HCT116 (cell line): Measurements from ENCODE around the gene EFNB2. TPM values are rescaled to one million over a fixed set of nuclear protein-coding genes. Genes with fewer than 3 reads are reported as not detected.

Source experiments
- ATAC-seq: fragments of 200-7000 bp; cut with Tn5 transposase; 2 replicates; pipeline ENCODE4 v1.9.1; 2020; ENCODE audit warnings: mild to moderate bottlenecking, moderate library complexity
- BruUV-seq: library from RNA; stranded (reverse); fragments of 400-500 nt; replicated peaks from 2 replicates; lab custom pipeline; 2021; lab: Mats Ljungman, UMichigan
- CTCF ChIA-PET: fragments of 300-600 bp; sonication (Branson Sonifier 250); formaldehyde crosslinking; loops from one replicate; lab custom pipeline; 2021; ENCODE audit warnings: antibody characterized with exemption; lab: Charles Lee
- POLR2A ChIA-PET: fragments of 300-600, 350-600 bp; sonication (Branson Sonifier 250); formaldehyde crosslinking; loops from one replicate; lab custom pipeline; 2021; ENCODE audit warnings: antibody characterized with exemption; lab: Charles Lee
- RAD21 ChIA-PET, 2 experiments: fragments of 300-600 bp; sonication (Branson Sonifier 250); formaldehyde crosslinking; loops; one replicate each; lab custom pipeline; 2023; ENCODE audit warnings: low total read pairs in 2 of 2; ENCODE audit not compliant: uncharacterized antibody in 2 of 2, unreplicated experiment in 2 of 2, low non-redundant PET in 1 of 2; lab: Charles Lee
- DNase-seq: peaks from one replicate; pipeline ENCODE4 v3.0.0-alpha.2; 2010; ENCODE audit warnings: low read depth, low spot score
- H2AFZ ChIP-seq: fragments of 200-600 bp; shearing (Covaris generic), sonication (generic); 2 replicates; pipeline ENCODE4 v1.6.1; 2017; ENCODE audit warnings: low read depth, mixed run types, mixed read lengths, antibody characterized with exemption, low read length; ENCODE audit not compliant: poor library complexity, severe bottlenecking
- H3K27ac ChIP-seq: 2 replicates; pipeline ENCODE4 v1.5.1; 2012; ENCODE audit warnings: low read depth, low read length
- H3K27me3 ChIP-seq: fragments of 200-600 bp; sonication (generic); 2 replicates; pipeline ENCODE4 v1.6.1; 2016; ENCODE audit warnings: mixed run types, low read length, mixed read lengths; ENCODE audit not compliant: insufficient read depth
- H3K36me3 ChIP-seq, 2 experiments: fragments of 200-500 bp in 1 of 2; fragments of 200-600 bp in 1 of 2; sonication (Bioruptor generic) in 1 of 2; sonication (generic) in 1 of 2; 2 replicates each; pipeline versions ENCODE4 v1.5.1 to v1.6.1; 2014 to 2016; ENCODE audit warnings: low read length in 2 of 2, inconsistent platforms in 1 of 2, mixed read lengths in 1 of 2, mixed run types in 1 of 2; ENCODE audit not compliant: insufficient read depth in 2 of 2, control insufficient read depth in 1 of 2
- H3K4me1 ChIP-seq, 2 experiments: fragments of 200-600 bp in 1 of 2; sonication (generic) in 1 of 2; 2 replicates each; pipeline versions ENCODE4 v1.5.1 to v1.6.1; 2012 to 2017; ENCODE audit warnings: low read length in 2 of 2, inconsistent platforms in 1 of 2, mild to moderate bottlenecking in 1 of 2, mixed read lengths in 1 of 2, mixed run types in 1 of 2, moderate library complexity in 1 of 2; ENCODE audit not compliant: insufficient read depth in 2 of 2, control insufficient read depth in 1 of 2
- H3K4me2 ChIP-seq: fragments of 200-600 bp; sonication (generic); 2 replicates; pipeline ENCODE4 v1.6.1; 2017; ENCODE audit warnings: mixed run types, low read length, mixed read lengths
- H3K4me3 ChIP-seq, 2 experiments: fragments of 200-600 bp in 1 of 2; sonication (generic) in 1 of 2; replicated peaks in 1 of 2; 2 replicates each; pipeline ENCODE4 v1.5.1; 2011 to 2016; ENCODE audit warnings: low read length in 2 of 2, control low read depth in 1 of 2, low read depth in 1 of 2, mild to moderate bottlenecking in 1 of 2, mixed read lengths in 1 of 2, mixed run types in 1 of 2
- H3K79me2 ChIP-seq: fragments of 200-600 bp; sonication (generic); 2 replicates; pipeline ENCODE4 v1.6.1; 2017; ENCODE audit warnings: mild to moderate bottlenecking, mixed run types, low read length, moderate library complexity, mixed read lengths; ENCODE audit not compliant: insufficient read depth
- H3K9ac ChIP-seq: fragments of 200-600 bp; sonication (generic); 2 replicates; pipeline ENCODE4 v1.6.1; 2016; ENCODE audit warnings: low read length, mixed read lengths
- H3K9me2 ChIP-seq: fragments of 200-600 bp; sonication (generic), shearing (Covaris generic); 2 replicates; pipeline ENCODE4 v1.6.1; 2017; ENCODE audit warnings: mixed run types, mild to moderate bottlenecking, moderate library complexity; ENCODE audit not compliant: insufficient read depth
- H3K9me3 ChIP-seq, 2 experiments: fragments of 200-500 bp in 1 of 2; fragments of 200-600 bp in 1 of 2; sonication (Bioruptor generic) in 1 of 2; sonication (generic) in 1 of 2; 2 replicates each; pipeline ENCODE4 v1.6.1; 2014 to 2017; ENCODE audit warnings: low read length in 2 of 2, mixed read lengths in 2 of 2, inconsistent platforms in 1 of 2, low read depth in 1 of 2, mild to moderate bottlenecking in 1 of 2, mixed run types in 1 of 2, moderate library complexity in 1 of 2; ENCODE audit not compliant: control insufficient read depth in 1 of 2, insufficient read depth in 1 of 2
- H4K20me1 ChIP-seq: fragments of 200-600 bp; sonication (generic), shearing (Covaris generic); 2 replicates; pipeline ENCODE4 v1.6.1; 2017; ENCODE audit warnings: mixed run types, mild to moderate bottlenecking, moderate library complexity; ENCODE audit not compliant: insufficient read depth
- ATF3 ChIP-seq: IDR thresholded peaks from 2 replicates; pipeline ENCODE4 v1.6.1; 2012
- CBX3 ChIP-seq: IDR thresholded peaks from 2 replicates; pipeline ENCODE4 v1.6.1; 2012; ENCODE audit warnings: low read depth
- CEBPB ChIP-seq: IDR thresholded peaks from 2 replicates; pipeline ENCODE4 v1.6.1; 2012; ENCODE audit warnings: low read depth
- EGR1 ChIP-seq: IDR thresholded peaks from 2 replicates; pipeline ENCODE4 v1.6.1; 2012; ENCODE audit warnings: low read depth
- ELF1 ChIP-seq: IDR thresholded peaks from 2 replicates; pipeline ENCODE4 v1.6.1; 2012; ENCODE audit warnings: low read depth, borderline replicate concordance
- EZH2 ChIP-seq: fragments of 200-600 bp; sonication (generic); IDR thresholded peaks from 2 replicates; pipeline ENCODE4 v1.6.1; 2017; ENCODE audit warnings: antibody characterized with exemption, mixed run types
- EZH2phosphoT487 ChIP-seq: fragments of 200-600 bp; IDR thresholded peaks from 2 replicates; pipeline ENCODE4 v1.6.1; 2018; ENCODE audit warnings: antibody characterized with exemption, borderline replicate concordance
- FOSL1 ChIP-seq: IDR thresholded peaks from 2 replicates; pipeline ENCODE4 v1.6.1; 2012; ENCODE audit warnings: low read depth
- JUND ChIP-seq: IDR thresholded peaks from 2 replicates; pipeline ENCODE4 v1.6.1; 2012
- RAD21 ChIP-seq: IDR thresholded peaks from 2 replicates; pipeline ENCODE4 v1.6.1; 2012; ENCODE audit warnings: low read depth, mild to moderate bottlenecking
- SIN3A ChIP-seq: IDR thresholded peaks from 2 replicates; pipeline ENCODE4 v1.6.1; 2012; ENCODE audit warnings: low read depth
- SP1 ChIP-seq: IDR thresholded peaks from 2 replicates; pipeline ENCODE4 v1.6.1; 2012; ENCODE audit warnings: low read depth
- SRF ChIP-seq: IDR thresholded peaks from 2 replicates; pipeline ENCODE4 v1.6.1; 2012; ENCODE audit warnings: low read depth
- YY1 ChIP-seq: IDR thresholded peaks from 2 replicates; pipeline ENCODE4 v1.6.1; 2011; ENCODE audit warnings: low read length, low read depth, moderate library complexity, mild to moderate bottlenecking; ENCODE audit not compliant: insufficient replicate concordance; ENCODE audit errors: extremely low read depth
- ZBTB33 ChIP-seq: IDR thresholded peaks from 2 replicates; pipeline ENCODE4 v1.6.1; 2011; ENCODE audit warnings: mild to moderate bottlenecking, low read length, moderate library complexity; ENCODE audit not compliant: insufficient replicate concordance; ENCODE audit errors: extremely low read depth
- ZFX ChIP-seq: fragments of 450-650 bp; IDR thresholded peaks from 2 replicates; pipeline ENCODE4 v1.6.1; 2017
- ZNF274 ChIP-seq: fragments of 200-500 bp; sonication (Bioruptor generic); IDR thresholded peaks from 2 replicates; pipeline ENCODE4 v1.6.1; 2014; ENCODE audit warnings: mild to moderate bottlenecking, low read depth, low read length, inconsistent platforms
- intact Hi-C: fragments of 100-400 bp; cut with micrococcal nuclease; formaldehyde crosslinking; loops from 2 replicates; pipeline ENCODE4 v1.10.0; 2022
- total RNA-seq: library from RNA; stranded (reverse); gene quantifications from one replicate; pipeline ENCODE4 v1.2.1, GENCODE V29; 2021; ENCODE audit not compliant: unreplicated experiment

Gene EFNB2
- total RNA-seq, 1 experiment from 2014 or later: 30.9 TPM

- Histone ChIP-seq H4K20me1 (peaks cover 76% of the 10 kb centered on the region; the same call in 1 of the 2 replicates), H3K27me3 (no peaks in the 10 kb centered on the region), H3K27ac (no peak overlapping the region), H3K9ac (no peak overlapping the region)
- no peak for DNase-seq
- CTCF ChIA-PET: interaction anchor here (1.3 kb wide), 1 partner anchor 26 kb away, joined by 3 read pairs; no protein-coding TSS in a partner anchor
- TF ChIP-seq ZNF274: no peak
- no peak for TF ChIP-seq FOSL1
- TF ChIP-seq ZBTB33: no peak
- TF ChIP-seq JUND: no peak
- no peak for TF ChIP-seq YY1
- TF ChIP-seq ATF3: no peak
- no peak for TF ChIP-seq SP1
- TF ChIP-seq SRF: no peak
- no peak for TF ChIP-seq CBX3
- no peak for TF ChIP-seq EZH2
- TF ChIP-seq SIN3A: no peak
- no peak for TF ChIP-seq EZH2phosphoT487
- TF ChIP-seq ELF1: no peak
- TF ChIP-seq ZFX: no peak
- TF ChIP-seq RAD21: no peak
- no peak for TF ChIP-seq EGR1
- TF ChIP-seq CEBPB: no peak
- TF ChIP-seq, all 23 proteins: peak for 0
- Histone ChIP-seq H3K36me3 (peaks cover 21 to 26% of the 10 kb centered on the region in 2 experiments), H3K9me2 (no peaks in the 10 kb centered on the region), H3K4me3 (no peak overlapping the region), H3K4me1 (peaks cover 7 to 17% of the 10 kb centered on the region in 2 experiments; a peak in 3 of 4 replicates), H3K4me2 (no peak overlapping the region), H3K9me3 (no peaks in the 10 kb centered on the region), H3K79me2 (peaks cover 100% of the 10 kb centered on the region), H2AFZ (no peak overlapping the region)
- RAD21 ChIA-PET: no interaction called here
- intact Hi-C loops: no loop called here
- no peak for ATAC-seq
- BruUV-seq: no TSS peak
- POLR2A ChIA-PET: no interaction called here
Measured at GRCh38 chr13:106562301-106562700, 26.8 kb upstream of the EFNB2 start.
